NT2/D1 (cell line): ENCODE data around the gene CDC42BPA.

ENCODE experiments used
- DNase-seq: peaks from one replicate; pipeline ENCODE4 v3.0.0-alpha.2; 2011; ENCODE audit warnings: low read depth, low spot score
- H3K27me3 ChIP-seq: 2 replicates; pipeline ENCODE4 v1.6.0; 2011; ENCODE audit warnings: mild to moderate bottlenecking; ENCODE audit not compliant: insufficient read length, insufficient read depth
- H3K36me3 ChIP-seq: 2 replicates; pipeline ENCODE4 v1.6.1; 2011; ENCODE audit warnings: mild to moderate bottlenecking, low read length, mixed read lengths; ENCODE audit not compliant: insufficient read depth, insufficient read length
- H3K4me1 ChIP-seq: 2 replicates; pipeline ENCODE4 v1.5.1; 2011; ENCODE audit not compliant: insufficient read depth, insufficient read length
- H3K4me3 ChIP-seq: 2 replicates; pipeline ENCODE4 v1.5.1; 2011; ENCODE audit warnings: low read depth; ENCODE audit not compliant: insufficient read length
- H3K9ac ChIP-seq: 2 replicates; pipeline ENCODE4 v1.6.0; 2011; ENCODE audit warnings: low read depth; ENCODE audit not compliant: insufficient read length
- H3K9me3 ChIP-seq: 2 replicates; pipeline ENCODE4 v1.5.1; 2011; ENCODE audit warnings: mild to moderate bottlenecking, low read length; ENCODE audit not compliant: insufficient read depth
- SUZ12 ChIP-seq: IDR thresholded peaks from 2 replicates; pipeline ENCODE4 v1.6.1; 2011; ENCODE audit not compliant: insufficient read length, insufficient read depth; ENCODE audit errors: extremely low read depth
- YY1 ChIP-seq: IDR thresholded peaks from 2 replicates; pipeline ENCODE4 v1.6.1; 2011; ENCODE audit not compliant: insufficient read length, insufficient read depth
- ZNF274 ChIP-seq: IDR thresholded peaks from 2 replicates; pipeline ENCODE4 v1.6.1; 2011; ENCODE audit warnings: mild to moderate bottlenecking, low read depth, low read length

Gene CDC42BPA

GRCh38 chr1:227227761-227228160, 90.5 kb downstream of the CDC42BPA start:
- H3K9me3 ChIP-seq = no peaks in the 10 kb centered on the region
- no peaks in the 10 kb centered on the region for H3K27me3 ChIP-seq
- no peaks in the 10 kb centered on the region for H3K4me1 ChIP-seq
- no peak overlapping the region for H3K4me3 ChIP-seq
- TF ChIP-seq YY1 (no peak), ZNF274 (no peak), SUZ12 (no peak)
- peaks cover 2% of the 10 kb centered on the region for H3K36me3 ChIP-seq
- H3K9ac ChIP-seq = no peak overlapping the region
- DNase-seq = no peak

GRCh38 chr1:227225715-227226346, 92.5 kb downstream of the CDC42BPA start:
- H3K4me3 ChIP-seq = no peak overlapping the region
- H3K9ac ChIP-seq = no peak overlapping the region
- no peaks in the 10 kb centered on the region for H3K4me1 ChIP-seq
- no peaks in the 10 kb centered on the region for H3K36me3 ChIP-seq
- H3K27me3 ChIP-seq = no peaks in the 10 kb centered on the region
- DNase-seq = no peak
- no peaks in the 10 kb centered on the region for H3K9me3 ChIP-seq
- TF ChIP-seq ZNF274 = no peak
- TF ChIP-seq SUZ12 = no peak
- TF ChIP-seq YY1 = no peak

- no peak for DNase-seq
- H3K27me3 ChIP-seq = no peaks in the 10 kb centered on the region
- TF ChIP-seq YY1 (no peak), SUZ12 (no peak), ZNF274 (no peak)
- no peaks in the 10 kb centered on the region for H3K9me3 ChIP-seq
- no peak overlapping the region for H3K4me3 ChIP-seq
- no peaks in the 10 kb centered on the region for H3K4me1 ChIP-seq
- H3K9ac ChIP-seq = no peak overlapping the region
- H3K36me3 ChIP-seq = no peaks in the 10 kb centered on the region
These were observed 95.0 kb downstream of the CDC42BPA start for GRCh38 chr1:227223171-227223806.

GRCh38 chr1:227219715-227220292, 98.5 kb downstream of the CDC42BPA start:
- no peak overlapping the region for H3K9ac ChIP-seq
- H3K9me3 ChIP-seq = no peaks in the 10 kb centered on the region
- H3K4me3 ChIP-seq = no peak overlapping the region
- no peaks in the 10 kb centered on the region for H3K4me1 ChIP-seq
- no peaks in the 10 kb centered on the region for H3K36me3 ChIP-seq
- no peaks in the 10 kb centered on the region for H3K27me3 ChIP-seq
- no peak for DNase-seq
- TF ChIP-seq YY1 = no peak
- TF ChIP-seq ZNF274 = no peak
- TF ChIP-seq SUZ12 = no peak

GRCh38 chr1:227218870-227219573, 99.3 kb downstream of the CDC42BPA start:
- Histone ChIP-seq H3K9me3 (no peaks in the 10 kb centered on the region), H3K27me3 (no peaks in the 10 kb centered on the region), H3K36me3 (no peaks in the 10 kb centered on the region), H3K4me1 (no peaks in the 10 kb centered on the region), H3K9ac (no peak overlapping the region), H3K4me3 (no peak overlapping the region)
- TF ChIP-seq SUZ12 (no peak), YY1 (no peak), ZNF274 (no peak)
- DNase-seq = no peak

GRCh38 chr1:227215863-227216510, 102.3 kb downstream of the CDC42BPA start:
- H3K36me3 ChIP-seq = peaks cover 9% of the 10 kb centered on the region
- H3K4me1 ChIP-seq = no peaks in the 10 kb centered on the region
- no peak for DNase-seq
- no peaks in the 10 kb centered on the region for H3K27me3 ChIP-seq
- no peaks in the 10 kb centered on the region for H3K9me3 ChIP-seq
- TF ChIP-seq ZNF274 = no peak
- TF ChIP-seq YY1 = no peak
- TF ChIP-seq SUZ12 = no peak
- no peak overlapping the region for H3K9ac ChIP-seq
- no peak overlapping the region for H3K4me3 ChIP-seq
